NCI-H1048 (cell line): Measurements from ENCODE around the gene IGLON5.

Source experiments
- DNase-seq: peaks from one replicate; lab custom pipeline; 2025; lab: John Stamatoyannopoulos, UW

The IGLON5 gene

DNA sequence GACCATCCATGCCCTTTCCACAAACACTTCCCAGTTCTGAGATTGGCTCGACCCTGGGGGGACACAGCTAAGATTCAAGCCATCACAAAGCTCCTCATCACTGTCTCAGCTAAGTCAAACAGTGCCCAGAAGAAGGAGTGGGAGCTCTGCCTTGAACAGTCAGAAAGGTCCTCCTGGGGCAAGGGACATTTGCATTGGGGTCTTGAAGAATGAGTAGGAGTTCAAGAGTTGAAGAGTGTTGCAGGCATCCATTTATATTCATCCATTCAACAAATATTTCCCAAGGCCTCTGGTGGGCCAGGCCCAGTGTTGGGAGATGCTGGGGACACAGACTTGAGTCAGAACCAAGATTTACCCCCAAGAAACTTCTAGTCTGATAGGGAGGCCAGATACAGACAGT lies 6.5 kb downstream of the IGLON5 start:
- DNase-seq = no peak

DNA sequence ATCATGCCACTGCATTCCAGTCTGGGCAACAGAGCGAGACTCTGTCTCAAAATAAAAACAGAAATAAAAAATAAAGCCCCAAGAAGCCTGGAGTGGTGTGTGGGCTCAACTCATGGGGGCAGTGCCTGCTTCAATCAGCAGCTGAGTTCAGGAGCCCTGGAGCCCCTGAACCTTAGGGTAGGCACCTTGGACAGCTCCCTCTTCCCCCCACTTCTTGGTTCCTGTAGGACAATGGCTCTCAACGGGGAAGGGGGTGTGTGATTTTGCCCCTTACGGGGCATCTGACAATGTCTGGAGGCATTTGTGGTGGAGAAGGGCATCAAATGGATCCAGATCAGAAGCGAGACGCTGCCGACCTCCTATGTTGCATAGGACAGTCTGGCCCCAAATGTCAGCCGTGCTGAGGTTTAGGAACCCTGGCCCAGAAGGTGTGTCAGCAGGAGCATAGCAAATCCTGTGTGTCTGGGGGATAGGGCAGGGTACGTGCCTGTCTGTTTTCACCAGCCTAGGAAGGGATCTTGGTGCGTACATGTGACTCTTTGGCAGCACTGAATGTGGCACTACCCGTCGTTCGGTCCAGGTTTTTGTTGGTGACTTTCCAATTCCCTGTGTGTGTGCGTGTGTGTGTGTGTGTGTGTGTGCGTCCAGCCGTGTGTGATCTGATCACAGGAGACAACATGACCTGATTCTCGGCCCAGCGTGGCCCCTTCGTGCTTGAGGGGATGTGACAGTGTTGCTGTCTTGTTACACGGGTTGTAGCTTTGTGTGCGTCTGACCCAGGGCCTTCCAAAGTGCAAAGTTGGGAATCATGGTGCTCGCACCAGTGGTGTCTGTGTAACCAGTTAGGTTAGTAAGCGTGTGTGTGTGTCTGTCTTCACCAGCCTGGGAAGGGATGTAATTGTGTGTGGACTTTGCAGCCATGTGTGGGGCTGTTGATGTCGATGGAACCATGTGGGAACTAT lies 7.5 kb downstream of the IGLON5 start:
- no peak for DNase-seq

DNA sequence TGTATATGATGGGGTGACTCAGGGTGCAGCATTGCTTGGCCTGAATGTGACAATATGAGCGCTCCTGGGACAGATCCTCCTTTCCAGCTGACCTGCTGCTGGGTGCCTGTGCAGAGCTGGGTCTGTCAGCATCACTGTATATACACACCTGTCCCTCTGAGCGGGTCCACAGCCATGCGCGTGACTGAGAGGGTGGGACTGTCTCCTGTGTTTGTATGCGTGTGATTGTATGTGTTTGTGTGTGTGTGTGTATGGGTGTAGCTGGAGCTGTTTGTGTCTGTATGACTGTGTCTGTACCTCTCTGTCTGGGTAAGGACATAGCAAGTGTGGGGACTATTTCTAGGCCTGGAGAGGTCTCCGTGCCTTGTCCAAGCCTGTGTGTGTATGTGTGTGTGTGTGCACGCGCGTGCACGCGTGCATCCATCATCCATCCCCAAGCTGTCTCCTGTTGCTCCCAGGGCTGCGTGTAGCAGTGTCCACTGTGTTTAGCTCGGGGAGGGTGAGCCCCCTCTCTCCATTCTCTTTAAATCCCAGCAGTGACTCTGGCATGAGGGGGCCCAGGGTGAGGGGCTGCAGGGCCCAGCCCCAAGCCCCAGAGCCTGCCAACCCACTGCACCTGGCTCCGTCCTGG lies 8.3 kb downstream of the IGLON5 start:
- DNase-seq = no peak

DNA sequence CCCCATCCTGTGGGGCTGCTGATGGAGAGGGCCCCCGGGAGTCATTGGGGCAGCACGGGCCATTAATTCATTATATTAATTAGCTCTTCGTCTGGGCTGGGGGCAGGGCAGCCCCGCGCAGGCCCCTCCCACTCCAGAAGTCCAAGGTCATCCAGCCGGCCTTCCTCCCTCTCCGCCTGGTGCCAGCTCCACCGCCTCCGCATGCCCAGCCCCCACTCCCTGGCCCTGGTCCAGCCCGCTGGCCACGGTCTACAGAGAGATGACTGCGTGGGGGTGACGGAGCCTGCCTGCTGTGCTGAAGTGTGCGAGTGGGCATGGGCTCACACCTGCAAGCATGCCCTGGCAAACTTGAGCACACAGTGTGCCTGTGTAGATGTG lies 8.8 kb downstream of the IGLON5 start:
- DNase-seq = no peak

DNA sequence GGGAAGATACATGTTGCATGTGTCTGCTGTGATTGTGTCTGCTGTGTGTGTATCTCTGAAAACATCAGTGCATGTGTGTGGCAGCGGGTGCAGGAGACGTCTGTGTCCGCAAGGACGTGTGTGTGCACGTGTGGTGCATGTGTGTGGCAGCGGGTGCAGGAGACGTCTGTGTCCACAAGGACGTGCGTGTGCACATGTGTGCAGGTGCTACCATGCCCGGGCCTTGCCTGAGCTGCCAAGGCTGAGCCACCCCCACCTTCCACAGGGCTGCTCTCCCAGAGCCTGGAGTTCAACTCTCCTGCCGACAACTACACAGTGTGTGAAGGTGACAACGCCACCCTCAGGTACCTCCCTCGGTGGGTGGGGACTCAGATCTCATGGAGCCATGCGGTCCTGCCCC lies 10.4 kb downstream of the IGLON5 start:
- DNase-seq = no peak

DNA sequence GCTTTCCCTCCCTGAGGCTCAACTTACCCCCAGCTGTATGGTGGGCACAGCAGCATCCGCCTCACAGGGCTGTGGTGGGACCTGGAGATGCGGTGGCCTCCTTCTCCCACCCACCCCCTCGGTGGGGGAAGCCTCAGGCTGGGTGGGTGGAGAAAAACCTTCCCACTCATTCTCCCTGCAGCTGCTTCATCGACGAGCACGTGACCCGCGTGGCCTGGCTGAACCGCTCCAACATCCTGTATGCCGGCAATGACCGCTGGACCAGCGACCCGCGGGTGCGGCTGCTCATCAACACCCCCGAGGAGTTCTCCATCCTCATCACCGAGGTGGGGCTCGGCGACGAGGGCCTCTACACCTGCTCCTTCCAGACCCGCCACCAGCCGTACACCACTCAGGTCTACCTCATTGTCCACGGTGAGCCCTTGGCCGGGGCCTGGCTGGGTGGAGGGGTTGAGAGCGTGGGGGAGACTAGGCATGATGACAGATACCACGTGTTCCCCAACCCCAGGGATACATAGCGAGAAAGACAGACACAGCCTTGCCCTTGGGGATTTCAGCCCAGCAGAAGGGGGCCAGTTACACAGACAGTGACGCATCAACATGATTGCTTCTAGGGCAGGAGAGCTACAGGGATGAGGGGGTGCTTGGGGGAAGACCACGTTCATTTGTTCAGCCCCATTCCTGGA lies 12.2 kb downstream of the IGLON5 start:
- no peak for DNase-seq

DNA sequence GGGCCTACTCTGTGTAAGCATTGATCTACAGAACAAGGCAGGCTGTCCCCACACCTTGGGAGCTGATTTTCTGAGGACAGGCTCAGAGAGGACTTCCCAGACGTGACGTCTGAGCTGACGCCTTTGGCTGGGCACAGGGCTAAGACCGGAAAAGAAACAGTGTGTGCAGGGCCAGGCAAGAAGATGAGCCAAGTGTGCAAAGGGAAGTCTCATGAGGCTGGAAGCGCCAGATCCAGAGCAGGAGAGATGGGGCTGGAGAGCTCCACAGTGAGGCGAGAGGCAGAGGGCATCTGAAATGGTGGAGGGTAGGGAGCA lies 12.7 kb downstream of the IGLON5 start:
- DNase-seq = no peak

DNA sequence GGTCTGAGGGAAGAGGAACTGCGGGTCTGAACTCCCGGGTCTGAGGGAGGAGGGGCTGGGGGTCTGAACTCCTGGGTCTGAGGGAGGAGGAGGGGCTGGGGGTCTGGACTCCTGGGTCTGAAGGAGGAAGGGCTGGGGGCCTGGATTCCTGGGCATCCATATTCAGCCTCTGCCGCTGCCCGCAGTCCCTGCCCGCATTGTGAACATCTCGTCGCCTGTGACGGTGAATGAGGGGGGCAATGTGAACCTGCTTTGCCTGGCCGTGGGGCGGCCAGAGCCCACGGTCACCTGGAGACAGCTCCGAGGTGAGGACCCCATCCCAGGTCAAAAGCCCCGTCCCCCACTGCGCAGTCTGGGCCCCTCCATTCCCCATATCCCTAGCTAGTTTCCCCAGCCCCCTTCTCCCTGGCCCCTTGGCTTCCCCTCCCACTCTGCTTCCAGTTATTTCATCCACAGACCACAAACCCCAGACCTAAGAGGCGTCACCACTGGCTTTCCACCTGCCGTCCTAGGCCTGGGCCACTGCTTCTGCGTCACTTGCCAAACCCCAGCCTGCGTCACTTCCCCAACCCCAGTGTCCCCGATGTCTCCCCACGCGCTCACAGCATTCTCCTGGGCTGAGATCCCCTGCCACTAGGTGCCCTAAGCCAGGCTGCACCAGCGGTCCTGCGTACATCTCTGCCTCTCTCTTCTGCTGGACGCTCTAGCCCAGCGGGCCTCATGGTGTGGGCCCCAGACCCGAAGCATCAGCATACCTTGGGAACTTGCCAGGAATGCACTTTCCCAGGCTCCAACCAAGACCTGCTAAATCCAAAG lies 13.9 kb downstream of the IGLON5 start:
- DNase-seq = no peak

DNA sequence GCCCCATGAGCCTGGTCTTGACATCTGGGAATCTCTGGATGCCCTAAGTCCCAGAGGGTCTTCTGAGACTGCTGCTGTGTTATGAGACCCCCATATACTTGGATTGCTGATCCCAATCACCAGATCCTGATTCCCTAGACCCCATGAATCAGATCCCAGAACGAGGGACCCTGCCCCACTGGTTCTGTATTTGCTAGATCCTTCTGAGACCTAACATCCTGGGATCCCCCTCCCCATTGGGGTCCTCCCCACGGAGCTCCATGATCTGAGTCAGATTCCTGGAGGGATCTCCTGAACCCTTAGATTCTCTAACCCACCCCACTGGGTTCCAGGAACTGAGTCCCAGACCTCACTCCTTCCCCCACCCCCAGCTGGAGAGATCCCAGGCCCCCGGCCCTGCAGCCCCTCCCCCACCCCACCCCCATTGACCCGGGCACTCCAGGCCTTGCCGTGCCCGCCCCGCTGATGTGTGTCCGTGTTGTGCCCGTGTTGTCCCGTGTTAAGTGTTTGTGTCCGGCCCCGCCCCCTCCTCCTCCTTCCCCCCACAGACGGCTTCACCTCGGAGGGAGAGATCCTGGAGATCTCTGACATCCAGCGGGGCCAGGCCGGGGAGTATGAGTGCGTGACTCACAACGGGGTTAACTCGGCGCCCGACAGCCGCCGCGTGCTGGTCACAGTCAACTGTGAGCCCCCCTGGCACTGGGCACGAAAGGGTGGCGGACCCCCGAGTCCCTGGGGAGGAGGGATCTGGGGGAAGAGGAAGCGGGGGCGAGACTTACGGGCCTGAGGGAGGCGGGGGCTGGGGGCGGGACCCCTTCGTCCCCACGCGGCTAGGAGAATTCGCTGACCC lies 15.0 kb downstream of the IGLON5 start:
- DNase-seq = no peak

DNA sequence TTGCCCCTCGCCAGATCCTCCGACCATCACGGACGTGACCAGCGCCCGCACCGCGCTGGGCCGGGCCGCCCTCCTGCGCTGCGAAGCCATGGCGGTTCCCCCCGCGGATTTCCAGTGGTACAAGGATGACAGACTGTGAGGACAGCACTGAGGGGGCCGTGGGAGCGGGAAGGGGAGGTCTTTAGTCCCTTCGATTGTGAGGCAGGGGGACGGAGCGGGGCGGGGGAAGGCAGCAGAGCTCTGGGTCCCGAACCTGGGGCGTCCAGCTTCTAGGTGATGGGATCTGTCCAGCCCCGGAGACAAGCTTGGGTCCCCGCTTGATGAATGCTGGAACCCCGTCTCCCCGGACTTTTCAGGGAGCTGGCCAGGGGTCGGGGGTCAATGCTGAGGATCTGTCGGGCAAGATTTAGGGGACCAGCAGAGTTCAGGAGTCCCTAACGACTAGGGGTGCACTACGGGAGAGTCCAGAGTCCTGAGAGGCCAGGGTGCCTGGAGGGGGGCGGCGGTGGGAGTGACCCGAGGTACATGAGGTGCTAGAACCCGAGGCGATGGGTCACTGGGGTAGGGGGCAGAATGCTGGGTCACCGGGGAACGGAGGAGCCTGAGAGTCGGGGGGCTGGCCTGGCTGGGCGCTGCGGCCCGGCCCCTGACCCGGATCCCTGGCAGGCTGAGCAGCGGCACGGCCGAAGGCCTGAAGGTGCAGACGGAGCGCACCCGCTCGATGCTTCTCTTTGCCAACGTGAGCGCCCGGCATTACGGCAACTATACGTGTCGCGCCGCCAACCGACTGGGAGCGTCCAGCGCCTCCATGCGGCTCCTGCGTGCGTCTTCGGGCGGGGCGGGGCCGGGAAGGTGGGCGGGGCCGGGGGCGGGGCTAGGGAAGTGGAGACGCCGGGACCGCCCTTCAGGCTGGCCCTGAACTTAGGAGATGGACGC lies 15.9 kb downstream of the IGLON5 start:
- DNase-seq = peak; percentile 20

DNA sequence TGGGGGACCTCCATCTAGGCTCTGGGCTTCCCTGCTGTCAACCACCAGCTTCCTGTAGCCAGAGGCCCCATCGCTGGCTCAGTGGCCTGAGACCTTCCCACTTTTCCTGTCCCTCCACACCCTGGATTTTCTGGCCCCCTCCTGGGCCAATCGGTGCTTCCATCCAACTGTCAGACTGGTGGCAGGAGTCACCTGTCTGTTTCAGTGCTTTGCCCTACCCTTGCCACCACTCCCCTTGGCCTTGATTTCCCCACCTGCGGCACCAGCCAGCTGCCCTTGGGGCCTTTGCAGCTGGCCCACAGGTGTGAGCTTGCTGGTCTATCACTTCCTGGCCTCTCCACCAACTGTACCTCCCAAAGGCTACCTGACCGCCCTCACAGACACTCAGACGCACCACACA lies 18.0 kb downstream of the IGLON5 start:
- no peak for DNase-seq

DNA sequence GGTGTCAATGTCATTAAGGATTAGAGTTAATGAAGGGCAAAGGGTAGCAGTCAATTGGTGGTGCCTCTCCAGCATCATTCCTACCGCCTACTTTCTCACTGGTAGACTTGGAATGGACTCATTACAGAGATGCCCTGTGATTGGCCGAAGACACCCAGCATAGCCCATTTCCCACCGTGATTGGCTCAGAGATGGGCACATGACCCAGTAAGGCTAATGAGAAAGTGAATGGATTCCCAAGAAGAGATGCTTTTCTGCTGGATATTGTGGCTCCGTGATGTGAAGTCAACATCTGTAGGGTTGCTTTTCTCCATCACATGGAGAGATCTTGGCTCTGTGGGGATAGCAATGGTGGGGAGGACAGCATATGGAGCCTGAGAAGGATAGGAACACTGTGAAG lies 18.9 kb downstream of the IGLON5 start:
- DNase-seq = no peak

DNA sequence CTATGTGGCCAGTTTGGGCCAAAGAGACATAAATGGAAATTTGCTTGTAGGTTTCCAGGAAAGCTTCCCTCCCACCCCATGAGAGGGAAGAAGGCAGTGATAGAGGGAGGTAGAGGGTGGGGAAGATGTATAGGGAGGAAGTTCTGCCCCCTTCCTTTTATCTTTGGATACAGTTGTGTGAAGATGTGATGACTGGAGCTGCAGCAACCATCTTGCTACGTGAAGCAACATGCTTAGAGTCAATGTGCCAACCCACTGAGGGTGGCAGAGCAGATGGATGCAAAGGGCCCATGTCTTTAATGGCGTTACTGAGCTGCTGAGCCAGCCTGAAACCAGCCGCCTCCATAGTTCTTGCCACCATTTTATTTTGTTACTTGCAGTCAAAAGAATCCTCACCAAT lies 19.7 kb downstream of the IGLON5 start:
- no peak for DNase-seq

DNA sequence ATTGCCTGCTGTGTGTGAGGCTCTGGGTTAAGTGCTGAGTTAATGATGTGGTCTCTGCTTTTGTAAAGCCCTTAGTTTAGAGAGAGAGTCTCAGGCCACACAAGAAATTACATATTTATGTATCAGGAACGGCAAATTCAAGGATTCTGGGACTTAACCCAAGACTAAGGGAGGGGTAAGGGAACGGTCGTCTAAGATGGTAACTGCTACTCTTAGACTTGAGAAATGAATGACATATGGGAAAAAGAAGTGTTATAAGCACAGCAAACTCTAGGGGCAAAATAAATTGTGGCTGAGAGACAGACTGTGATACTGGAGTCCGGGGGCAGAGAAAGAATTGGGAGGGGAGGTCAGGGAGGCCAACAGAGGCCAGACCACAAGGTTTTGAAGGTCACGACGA lies 20.3 kb downstream of the IGLON5 start:
- DNase-seq = no peak

DNA sequence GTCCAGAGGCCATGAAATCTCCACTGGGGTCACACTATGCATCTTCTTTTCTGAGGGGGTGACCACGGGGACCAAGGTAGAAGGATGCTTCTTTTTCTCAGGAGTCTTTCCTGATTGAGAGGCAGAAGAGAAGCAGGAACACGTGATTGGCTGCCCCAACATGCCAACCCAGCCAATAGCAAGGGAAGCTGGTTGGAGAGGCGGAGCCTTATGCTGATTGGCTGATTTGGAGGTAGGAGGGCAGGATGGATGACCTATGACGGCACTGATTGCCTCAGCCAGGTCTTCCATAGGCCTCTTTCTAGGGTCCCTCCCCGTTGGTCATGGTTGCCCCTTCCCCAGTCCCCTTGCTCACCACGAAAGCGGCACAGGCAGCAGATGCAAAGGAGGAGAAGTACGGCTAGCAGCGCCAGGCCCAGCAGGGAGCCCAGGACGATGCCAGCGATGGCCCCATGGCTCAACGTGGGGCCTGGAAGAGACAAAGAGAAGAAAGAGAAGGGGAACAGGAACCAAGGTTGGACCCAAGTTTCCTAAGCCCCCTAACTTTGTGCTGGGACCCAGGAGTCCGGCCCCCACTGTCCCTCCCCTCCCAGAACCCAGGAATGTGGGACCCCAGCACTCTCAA lies 22.5 kb downstream of the IGLON5 start:
- DNase-seq = no peak

DNA sequence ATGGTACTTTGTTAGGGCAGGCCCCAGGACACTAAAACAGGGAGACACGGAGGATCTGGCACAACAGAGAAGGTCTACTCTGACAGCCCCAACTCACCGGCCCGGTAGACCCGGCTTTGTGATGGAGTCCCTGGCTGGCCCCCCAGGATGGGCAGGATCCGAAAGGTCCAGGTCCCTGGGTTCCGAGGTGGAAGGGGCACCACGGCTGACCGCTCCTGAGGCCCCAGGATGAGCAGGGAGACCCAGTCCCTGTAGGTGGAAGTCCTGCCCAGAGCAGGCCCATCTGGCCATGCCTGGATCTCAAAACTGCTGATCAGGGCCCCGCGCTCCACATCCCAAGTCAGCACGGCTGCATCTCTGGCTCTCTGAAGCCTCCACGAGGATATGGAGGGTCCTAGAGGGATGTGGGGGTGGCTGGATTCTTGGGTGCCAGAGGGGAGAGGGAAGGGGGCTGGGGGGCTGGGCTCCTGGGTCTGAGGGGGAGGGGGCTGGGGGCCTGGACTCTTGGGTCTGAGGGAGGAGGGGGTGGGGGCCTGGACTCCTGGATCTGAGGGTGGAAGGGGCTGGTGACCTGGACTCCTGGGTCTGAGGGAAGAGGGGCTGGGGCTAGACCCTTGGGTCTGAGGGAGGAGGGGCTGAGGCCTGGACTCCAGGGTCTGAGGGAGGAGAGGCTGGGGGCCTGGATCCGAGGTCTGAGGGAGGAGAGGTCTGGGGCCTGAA lies 25.9 kb downstream of the IGLON5 start:
- no peak for DNase-seq

DNA sequence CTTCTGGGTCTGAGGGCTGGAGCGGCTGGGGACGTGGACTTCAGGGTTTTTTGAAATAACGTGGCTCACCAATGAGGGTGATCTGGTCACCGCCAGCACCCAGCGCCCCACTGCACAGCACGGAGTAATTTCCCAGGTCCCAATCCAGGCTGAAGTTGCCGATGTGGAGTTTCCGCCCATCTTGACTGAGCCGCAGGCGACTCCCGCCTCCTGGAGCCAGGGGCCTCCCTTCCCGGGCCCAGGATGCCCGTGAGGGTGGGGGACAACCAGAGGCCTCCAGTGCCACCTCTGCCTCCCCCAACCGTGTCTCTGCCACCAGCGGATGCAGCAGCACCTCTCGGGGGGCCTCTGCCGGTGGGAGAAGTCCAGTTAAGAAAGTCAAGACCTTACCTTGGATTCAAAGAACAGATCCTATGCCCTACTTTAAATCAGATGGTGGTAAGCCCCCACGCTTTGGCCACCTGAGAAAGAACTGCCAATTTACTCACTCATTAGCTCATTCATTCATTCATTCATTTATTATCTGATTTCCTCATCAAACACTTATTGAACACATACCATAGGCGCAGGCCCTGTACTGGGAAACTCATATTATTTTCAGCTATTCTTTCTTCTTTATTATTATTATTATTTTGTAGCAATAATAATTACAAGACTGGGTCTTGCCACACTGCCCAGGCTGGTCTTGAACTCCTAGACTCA lies 26.6 kb downstream of the IGLON5 start:
- no peak for DNase-seq

DNA sequence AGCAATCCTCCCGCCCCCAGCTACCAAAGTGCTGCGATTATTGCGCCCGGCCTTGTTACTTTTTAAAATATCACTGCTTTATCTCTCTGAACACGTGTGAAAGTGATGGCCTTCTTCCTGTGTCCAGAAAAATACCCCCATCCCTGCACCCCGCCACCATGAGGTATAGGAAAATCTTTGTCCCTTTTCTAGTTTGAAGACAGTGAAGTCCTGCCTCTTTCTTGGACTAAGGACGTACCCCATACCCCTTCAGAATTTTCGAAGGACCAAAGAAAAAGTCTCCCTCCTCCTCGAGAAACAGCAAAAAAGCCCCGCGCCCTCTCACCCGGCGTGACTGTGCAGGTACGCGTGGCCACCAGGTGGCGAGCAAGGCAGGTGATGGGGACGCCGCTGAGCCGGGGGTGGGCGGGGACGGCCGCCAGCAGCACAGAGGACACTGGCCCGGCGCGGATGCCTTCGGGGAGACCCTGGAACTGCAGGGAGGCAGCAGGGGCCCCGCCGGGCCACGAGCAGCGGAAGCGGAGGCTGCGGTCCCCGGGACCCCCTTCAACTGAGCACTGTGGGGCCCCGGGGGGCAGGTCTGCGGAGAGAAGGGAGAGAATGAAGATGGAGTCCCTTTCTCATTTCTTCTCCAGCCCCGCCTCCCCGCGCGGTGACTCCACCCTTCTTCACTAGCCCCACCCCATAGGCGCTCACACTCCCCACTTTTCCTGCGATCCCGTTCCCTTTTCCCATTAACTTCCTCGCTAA lies 27.3 kb downstream of the IGLON5 start:
- DNase-seq = peak; percentile 39
